Neutrophil (primary cell): ENCODE results near the gene LYPD6B.

Experiments
- H3K27ac ChIP-seq: fragments of 200-600 bp; sonication (generic); 2 replicates; pipeline ENCODE4 v1.5.1; 2016; ENCODE audit warnings: mild to moderate bottlenecking, moderate library complexity
- H3K27me3 ChIP-seq: fragments of 200-600 bp; sonication (generic); 2 replicates; pipeline ENCODE4 v1.6.0; 2016; ENCODE audit warnings: mild to moderate bottlenecking
- H3K36me3 ChIP-seq: fragments of 200-600 bp; sonication (generic); 2 replicates; pipeline ENCODE4 v1.5.1; 2017
- H3K4me1 ChIP-seq, 2 experiments: fragments of 200-600 bp in 1 of 2; sonication (generic) in 1 of 2; 1 replicate in 1 of 2; 2 replicates in 1 of 2; pipeline versions ENCODE4 v1.5.1 to v1.6.1; 2013 to 2016; ENCODE audit warnings: low read depth in 1 of 2, low read length in 1 of 2, mild to moderate bottlenecking in 1 of 2, moderate library complexity in 1 of 2; ENCODE audit not compliant: control insufficient read depth in 1 of 2, insufficient read depth in 1 of 2
- H3K4me3 ChIP-seq, 2 experiments: fragments of 200-600 bp in 1 of 2; sonication (generic) in 1 of 2; 1 replicate in 1 of 2; 2 replicates in 1 of 2; pipeline ENCODE4 v1.5.1; 2013 to 2016; ENCODE audit warnings: low read depth in 1 of 2, low read length in 1 of 2, mild to moderate bottlenecking in 1 of 2, moderate library complexity in 1 of 2
- H3K9me3 ChIP-seq: fragments of 200-600 bp; sonication (generic); 2 replicates; pipeline ENCODE4 v1.5.1; 2016
- TF ChIP-seq, protein P1 (sequence below): fragments of 200-600 bp; sonication (generic); IDR thresholded peaks from 2 replicates; pipeline ENCODE4 v1.5.1; 2016; ENCODE audit warnings: antibody characterized with exemption

LYPD6B gene

DNA sequence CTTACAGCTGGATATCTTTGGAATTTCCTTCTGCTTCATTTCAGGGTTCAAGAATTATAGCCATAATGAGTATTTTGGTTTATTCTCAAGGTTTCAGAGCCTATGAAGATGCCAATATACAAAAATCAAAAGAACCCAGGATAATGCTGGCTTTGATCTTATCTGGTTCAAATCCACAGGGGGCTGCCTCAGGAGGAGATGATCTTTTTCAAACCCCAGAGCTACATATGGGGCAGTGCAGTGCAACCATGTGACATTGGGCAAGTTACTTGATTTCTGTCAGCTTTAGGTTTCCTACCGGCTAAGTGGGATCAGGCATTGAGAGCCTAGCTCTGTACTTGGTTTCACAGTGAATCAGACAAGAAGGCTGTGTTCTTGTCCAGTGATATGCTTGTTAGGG is 23.0 kb upstream of the LYPD6B start:
- H3K4me1 ChIP-seq, result peaks cover 18 to 21% of the 10 kb centered on the region in 2 experiments
- H3K27me3 ChIP-seq, result no peaks in the 10 kb centered on the region
- no peaks in the 10 kb centered on the region for H3K36me3 ChIP-seq
- no peaks in the 10 kb centered on the region for H3K9me3 ChIP-seq
- no peak overlapping the region for H3K4me3 ChIP-seq
- no peak overlapping the region for H3K27ac ChIP-seq
- TF ChIP-seq, protein P1, sequence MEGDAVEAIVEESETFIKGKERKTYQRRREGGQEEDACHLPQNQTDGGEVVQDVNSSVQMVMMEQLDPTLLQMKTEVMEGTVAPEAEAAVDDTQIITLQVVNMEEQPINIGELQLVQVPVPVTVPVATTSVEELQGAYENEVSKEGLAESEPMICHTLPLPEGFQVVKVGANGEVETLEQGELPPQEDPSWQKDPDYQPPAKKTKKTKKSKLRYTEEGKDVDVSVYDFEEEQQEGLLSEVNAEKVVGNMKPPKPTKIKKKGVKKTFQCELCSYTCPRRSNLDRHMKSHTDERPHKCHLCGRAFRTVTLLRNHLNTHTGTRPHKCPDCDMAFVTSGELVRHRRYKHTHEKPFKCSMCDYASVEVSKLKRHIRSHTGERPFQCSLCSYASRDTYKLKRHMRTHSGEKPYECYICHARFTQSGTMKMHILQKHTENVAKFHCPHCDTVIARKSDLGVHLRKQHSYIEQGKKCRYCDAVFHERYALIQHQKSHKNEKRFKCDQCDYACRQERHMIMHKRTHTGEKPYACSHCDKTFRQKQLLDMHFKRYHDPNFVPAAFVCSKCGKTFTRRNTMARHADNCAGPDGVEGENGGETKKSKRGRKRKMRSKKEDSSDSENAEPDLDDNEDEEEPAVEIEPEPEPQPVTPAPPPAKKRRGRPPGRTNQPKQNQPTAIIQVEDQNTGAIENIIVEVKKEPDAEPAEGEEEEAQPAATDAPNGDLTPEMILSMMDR, result no peak

DNA sequence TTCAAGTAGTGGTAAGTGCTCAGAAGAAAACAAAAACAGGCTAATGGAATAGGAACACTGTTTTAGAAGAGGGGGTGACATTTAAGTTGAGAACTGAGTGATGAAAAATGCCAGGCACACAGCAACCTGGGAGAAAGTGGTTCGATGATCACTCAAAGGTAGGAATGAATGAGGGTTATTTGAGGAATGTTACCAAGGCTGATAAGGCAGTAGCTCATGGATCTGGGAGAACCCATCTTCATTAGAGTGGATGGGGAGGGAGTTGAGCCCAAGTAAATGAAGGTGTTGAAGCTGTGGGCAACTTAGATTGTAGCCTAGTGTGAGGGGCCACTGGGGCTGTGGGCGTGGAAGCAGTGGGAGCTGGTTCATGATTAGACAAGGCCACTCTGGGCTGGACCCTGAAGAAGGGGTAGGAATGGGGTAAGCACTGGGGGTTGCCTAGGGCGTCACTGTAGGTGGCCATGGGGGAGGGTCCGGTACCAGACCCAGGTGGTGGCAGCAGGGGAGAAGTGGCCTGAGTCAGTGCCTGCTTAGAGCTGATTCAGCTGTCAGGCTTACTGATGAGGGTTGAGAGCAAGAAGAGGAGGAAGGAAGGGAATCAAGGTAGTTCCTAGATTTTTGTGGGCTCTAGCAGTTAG is 22.5 kb upstream of the LYPD6B start:
- Histone ChIP-seq H3K36me3 (no peaks in the 10 kb centered on the region), H3K9me3 (no peaks in the 10 kb centered on the region), H3K4me3 (no peak overlapping the region), H3K27me3 (no peaks in the 10 kb centered on the region), H3K27ac (no peak overlapping the region), H3K4me1 (peaks cover 18 to 21% of the 10 kb centered on the region in 2 experiments)
- TF ChIP-seq, protein P1, result no peak

DNA sequence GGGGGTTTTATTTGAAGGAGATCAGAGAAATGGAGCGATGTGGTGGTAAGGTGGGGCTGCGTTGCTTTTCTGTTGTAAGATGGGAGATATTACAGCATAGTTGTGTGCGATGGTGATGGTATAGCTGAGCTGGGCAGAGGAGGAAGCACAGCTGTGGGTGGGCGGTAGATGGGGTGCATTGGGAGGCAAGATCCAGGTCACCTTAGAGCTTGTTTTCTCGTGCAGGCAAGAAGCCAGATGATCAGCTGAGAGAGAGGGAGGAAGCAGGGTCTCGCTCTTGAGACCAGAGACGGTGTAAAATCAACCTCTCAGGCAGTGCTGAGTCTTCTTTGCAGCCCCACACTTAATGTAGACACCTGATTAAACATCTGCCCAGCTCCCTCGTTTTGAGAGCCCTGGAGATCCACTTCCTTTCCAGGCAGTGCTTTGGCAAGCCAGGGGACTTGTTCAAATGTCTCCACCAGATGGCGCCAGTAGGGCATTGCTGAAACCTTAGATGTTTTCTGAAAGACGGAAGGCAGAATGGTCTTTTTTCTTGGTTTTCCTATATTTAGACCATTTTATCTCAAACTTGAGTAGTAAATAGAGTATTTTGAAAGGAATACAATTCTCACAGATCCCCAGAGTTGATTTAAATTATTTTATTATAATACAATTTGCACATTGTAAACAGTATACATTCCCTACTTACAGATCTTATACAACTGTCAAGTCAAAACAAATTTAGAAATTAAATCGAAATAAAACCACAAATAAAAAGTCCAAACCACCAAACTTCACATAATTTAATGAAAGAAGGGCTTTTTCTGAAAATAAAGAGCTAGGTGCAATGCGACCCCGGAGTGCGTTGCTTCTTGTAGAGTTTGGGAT is 21.1 kb upstream of the LYPD6B start:
- Histone ChIP-seq H3K27me3 (no peaks in the 10 kb centered on the region), H3K4me1 (peaks cover 18 to 21% of the 10 kb centered on the region in 2 experiments), H3K27ac (no peak overlapping the region), H3K4me3 (no peak overlapping the region), H3K9me3 (no peaks in the 10 kb centered on the region), H3K36me3 (no peaks in the 10 kb centered on the region)
- TF ChIP-seq, protein P1, result peak; percentile 78

DNA sequence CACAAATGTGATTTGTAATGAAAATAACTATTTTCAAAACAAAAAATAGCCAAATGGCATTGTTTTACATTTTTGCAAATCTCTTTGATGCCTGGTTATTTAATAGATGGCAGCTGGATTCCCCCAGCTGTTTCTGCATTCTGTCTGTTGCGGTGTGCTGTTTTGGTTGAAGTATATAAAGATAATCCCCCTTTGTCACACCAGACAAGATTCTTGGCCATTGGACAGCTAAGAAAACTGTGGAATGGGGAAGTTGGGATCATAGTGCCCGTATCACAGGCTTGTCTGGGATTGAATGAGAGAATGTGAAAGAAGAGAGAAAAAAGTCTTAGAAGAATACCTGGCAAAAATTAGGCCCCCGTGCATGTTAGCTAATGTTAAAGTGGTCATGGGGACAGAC is 19.5 kb upstream of the LYPD6B start:
- peaks cover 18 to 21% of the 10 kb centered on the region in 2 experiments for H3K4me1 ChIP-seq
- TF ChIP-seq, protein P1, result no peak
- no peak overlapping the region for H3K27ac ChIP-seq
- H3K4me3 ChIP-seq, result no peak overlapping the region
- H3K9me3 ChIP-seq, result no peaks in the 10 kb centered on the region
- no peaks in the 10 kb centered on the region for H3K27me3 ChIP-seq
- H3K36me3 ChIP-seq, result no peaks in the 10 kb centered on the region

DNA sequence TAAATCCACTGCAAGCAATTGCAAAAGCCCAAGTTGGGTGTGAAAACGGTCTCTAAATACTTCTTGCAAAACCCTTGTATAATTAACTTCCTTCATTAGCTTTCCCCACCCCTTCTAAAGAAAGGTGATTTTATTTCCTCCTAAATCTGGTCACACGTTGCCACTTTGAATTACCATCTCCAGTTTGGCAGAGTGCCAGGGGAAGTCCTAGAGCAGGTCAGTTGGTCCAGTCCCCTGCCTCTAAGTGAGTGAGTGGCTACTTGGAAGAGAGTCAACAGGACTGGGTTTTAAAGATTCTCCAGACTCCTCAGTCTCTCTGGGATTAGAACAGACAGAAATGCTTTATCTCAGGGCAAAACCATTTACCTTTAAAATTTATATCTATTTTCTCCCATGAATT is 18.7 kb upstream of the LYPD6B start:
- Histone ChIP-seq H3K36me3 (no peaks in the 10 kb centered on the region), H3K27me3 (no peaks in the 10 kb centered on the region), H3K9me3 (no peaks in the 10 kb centered on the region), H3K4me3 (no peak overlapping the region), H3K27ac (peak overlapping the region; percentile 21), H3K4me1 (peaks cover 18 to 21% of the 10 kb centered on the region in 2 experiments)
- TF ChIP-seq, protein P1, result no peak
